Measurements from ENCODE around the gene THOP1.

DNA sequence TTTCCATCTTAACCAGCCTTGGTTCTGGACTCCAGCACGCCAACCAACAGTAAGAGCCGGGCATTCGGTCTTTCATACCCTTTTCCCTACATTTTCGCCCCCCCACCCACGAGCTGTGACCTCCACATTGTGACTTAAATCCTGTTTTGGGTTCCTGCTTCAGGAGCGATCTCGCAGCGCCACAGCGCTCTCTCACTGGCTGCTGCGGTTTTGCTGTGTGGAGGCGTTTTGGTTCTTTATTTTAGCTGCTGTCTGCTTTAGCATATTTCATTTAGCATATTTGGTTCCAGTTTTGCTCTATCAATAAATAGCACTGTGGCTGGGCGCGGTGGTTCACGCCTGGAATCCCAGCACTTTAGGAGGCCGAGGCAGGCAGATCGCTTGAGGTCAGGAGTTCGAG, 25.9 kb upstream of the THOP1 start:
- TF ChIP-seq, protein P1, sequence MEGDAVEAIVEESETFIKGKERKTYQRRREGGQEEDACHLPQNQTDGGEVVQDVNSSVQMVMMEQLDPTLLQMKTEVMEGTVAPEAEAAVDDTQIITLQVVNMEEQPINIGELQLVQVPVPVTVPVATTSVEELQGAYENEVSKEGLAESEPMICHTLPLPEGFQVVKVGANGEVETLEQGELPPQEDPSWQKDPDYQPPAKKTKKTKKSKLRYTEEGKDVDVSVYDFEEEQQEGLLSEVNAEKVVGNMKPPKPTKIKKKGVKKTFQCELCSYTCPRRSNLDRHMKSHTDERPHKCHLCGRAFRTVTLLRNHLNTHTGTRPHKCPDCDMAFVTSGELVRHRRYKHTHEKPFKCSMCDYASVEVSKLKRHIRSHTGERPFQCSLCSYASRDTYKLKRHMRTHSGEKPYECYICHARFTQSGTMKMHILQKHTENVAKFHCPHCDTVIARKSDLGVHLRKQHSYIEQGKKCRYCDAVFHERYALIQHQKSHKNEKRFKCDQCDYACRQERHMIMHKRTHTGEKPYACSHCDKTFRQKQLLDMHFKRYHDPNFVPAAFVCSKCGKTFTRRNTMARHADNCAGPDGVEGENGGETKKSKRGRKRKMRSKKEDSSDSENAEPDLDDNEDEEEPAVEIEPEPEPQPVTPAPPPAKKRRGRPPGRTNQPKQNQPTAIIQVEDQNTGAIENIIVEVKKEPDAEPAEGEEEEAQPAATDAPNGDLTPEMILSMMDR (IDR thresholded peaks at IDR 0.05; ENCODE audit: low read length): no peak
- TF ChIP-seq EZH2 (IDR thresholded peaks at IDR 0.05; ENCODE audit: borderline replicate concordance, low read length): no peak
